Measurements from ENCODE around the gene SLC43A1. TPM values are rescaled to one million over a fixed set of nuclear protein-coding genes. Genes with fewer than 3 reads are reported as not detected.
A peak's percentile ranks its signal among the peaks of the same experiment; 100 is the strongest.

The SLC43A1 gene
- total RNA-seq, 6 experiments from 2014 or later, result 38.9 to 173 (median 106) TPM

GRCh38 chr11:57464539-57465181 is 50.8 kb downstream of the SLC43A1 start:
- peaks cover 0 to 8% (median under 1%) of the 10 kb centered on the region in 4 donors for H3K4me1 ChIP-seq
- H3K9me3 ChIP-seq, result no peaks in the 10 kb centered on the region
- DNase-seq (no peak), ATAC-seq (no peak)
- H3K27ac ChIP-seq, result no peak overlapping the region
- H3K36me3 ChIP-seq, result peaks cover 0 to 3% (median 0%) of the 10 kb centered on the region in 4 donors
- TF ChIP-seq, protein P1, sequence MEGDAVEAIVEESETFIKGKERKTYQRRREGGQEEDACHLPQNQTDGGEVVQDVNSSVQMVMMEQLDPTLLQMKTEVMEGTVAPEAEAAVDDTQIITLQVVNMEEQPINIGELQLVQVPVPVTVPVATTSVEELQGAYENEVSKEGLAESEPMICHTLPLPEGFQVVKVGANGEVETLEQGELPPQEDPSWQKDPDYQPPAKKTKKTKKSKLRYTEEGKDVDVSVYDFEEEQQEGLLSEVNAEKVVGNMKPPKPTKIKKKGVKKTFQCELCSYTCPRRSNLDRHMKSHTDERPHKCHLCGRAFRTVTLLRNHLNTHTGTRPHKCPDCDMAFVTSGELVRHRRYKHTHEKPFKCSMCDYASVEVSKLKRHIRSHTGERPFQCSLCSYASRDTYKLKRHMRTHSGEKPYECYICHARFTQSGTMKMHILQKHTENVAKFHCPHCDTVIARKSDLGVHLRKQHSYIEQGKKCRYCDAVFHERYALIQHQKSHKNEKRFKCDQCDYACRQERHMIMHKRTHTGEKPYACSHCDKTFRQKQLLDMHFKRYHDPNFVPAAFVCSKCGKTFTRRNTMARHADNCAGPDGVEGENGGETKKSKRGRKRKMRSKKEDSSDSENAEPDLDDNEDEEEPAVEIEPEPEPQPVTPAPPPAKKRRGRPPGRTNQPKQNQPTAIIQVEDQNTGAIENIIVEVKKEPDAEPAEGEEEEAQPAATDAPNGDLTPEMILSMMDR (IDR thresholded peaks at IDR 0.05), result no peak
- TF ChIP-seq POLR2A (IDR thresholded peaks at IDR 0.05), result no peak
- H3K4me3 ChIP-seq, result no peak overlapping the region
- intact Hi-C loops (cut with DNase I), result loop anchor here in 1 of 2 donors (10.0 kb wide), 1 partner anchor 180 kb away; the partner anchor contains the start of gene YPEL4
- H3K27me3 ChIP-seq, result no peaks in the 10 kb centered on the region
- 74% methylated on average over 23 of the region's 30 CpGs for WGBS (ENCODE audit: insufficient coverage, low coverage, low lambda C conversion rate, missing lambda C conversion rate)

- Histone ChIP-seq H3K4me1 (peaks cover 0 to 16% (median 4%) of the 10 kb centered on the region in 4 donors), H3K27ac (no peak overlapping the region), H3K4me3 (no peak overlapping the region), H3K27me3 (no peaks in the 10 kb centered on the region), H3K36me3 (no peaks in the 10 kb centered on the region), H3K9me3 (no peaks in the 10 kb centered on the region)
- DNase-seq (no peak), ATAC-seq (no peak)
- TF ChIP-seq, protein P1 (IDR thresholded peaks at IDR 0.05), result no peak
- no peak for TF ChIP-seq POLR2A (IDR thresholded peaks at IDR 0.05)
- intact Hi-C loops (cut with DNase I), result loop anchor here in 1 of 2 donors (10.0 kb wide), 1 partner anchor 181 kb away; the partner anchor contains the start of gene YPEL4
- WGBS (ENCODE audit: insufficient coverage, low coverage, low lambda C conversion rate, missing lambda C conversion rate), result 63% methylated on average over 7 of the region's 14 CpGs
Measured at GRCh38 chr11:57463671-57464538, 51.6 kb downstream of the SLC43A1 start.

DNA sequence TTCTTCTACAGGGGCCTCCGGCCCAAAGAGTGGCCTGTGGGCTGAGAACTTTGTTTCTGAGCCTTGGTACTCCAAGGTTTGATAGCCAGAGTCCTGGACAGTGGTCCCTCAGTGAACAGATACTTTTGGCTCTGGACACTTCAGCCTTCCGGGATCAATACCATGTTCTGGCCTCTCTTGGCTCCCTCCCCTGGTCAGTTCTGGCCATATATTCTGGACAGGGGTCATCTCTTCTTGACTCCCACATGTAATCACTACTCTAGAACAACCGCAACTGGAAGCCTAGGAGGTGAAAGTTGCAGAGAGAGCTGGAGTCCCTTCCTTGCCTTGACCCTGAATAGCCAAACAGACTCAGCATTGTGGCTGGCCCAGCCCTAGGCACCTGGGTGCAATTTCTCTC is 52.9 kb downstream of the SLC43A1 start:
- DNase-seq (no peak), ATAC-seq (no peak)
- 25% methylated on average over 2 of the region's 3 CpGs for WGBS (ENCODE audit: insufficient coverage, low coverage, low lambda C conversion rate, missing lambda C conversion rate)
- no peaks in the 10 kb centered on the region for H3K9me3 ChIP-seq
- H3K36me3 ChIP-seq, result no peaks in the 10 kb centered on the region
- intact Hi-C loops (cut with DNase I), result loop anchor here in 1 of 2 donors (10.0 kb wide), 1 partner anchor 182 kb away; the partner anchor contains the start of gene YPEL4
- H3K27ac ChIP-seq, result no peak overlapping the region
- H3K27me3 ChIP-seq, result no peaks in the 10 kb centered on the region
- no peak overlapping the region for H3K4me3 ChIP-seq
- TF ChIP-seq, protein P1 (IDR thresholded peaks at IDR 0.05), result peak in 1 of 4 donors; percentile 8
- no peak for TF ChIP-seq POLR2A (IDR thresholded peaks at IDR 0.05)
- H3K4me1 ChIP-seq, result peaks cover 0 to 28% (median 6%) of the 10 kb centered on the region in 4 donors

DNA sequence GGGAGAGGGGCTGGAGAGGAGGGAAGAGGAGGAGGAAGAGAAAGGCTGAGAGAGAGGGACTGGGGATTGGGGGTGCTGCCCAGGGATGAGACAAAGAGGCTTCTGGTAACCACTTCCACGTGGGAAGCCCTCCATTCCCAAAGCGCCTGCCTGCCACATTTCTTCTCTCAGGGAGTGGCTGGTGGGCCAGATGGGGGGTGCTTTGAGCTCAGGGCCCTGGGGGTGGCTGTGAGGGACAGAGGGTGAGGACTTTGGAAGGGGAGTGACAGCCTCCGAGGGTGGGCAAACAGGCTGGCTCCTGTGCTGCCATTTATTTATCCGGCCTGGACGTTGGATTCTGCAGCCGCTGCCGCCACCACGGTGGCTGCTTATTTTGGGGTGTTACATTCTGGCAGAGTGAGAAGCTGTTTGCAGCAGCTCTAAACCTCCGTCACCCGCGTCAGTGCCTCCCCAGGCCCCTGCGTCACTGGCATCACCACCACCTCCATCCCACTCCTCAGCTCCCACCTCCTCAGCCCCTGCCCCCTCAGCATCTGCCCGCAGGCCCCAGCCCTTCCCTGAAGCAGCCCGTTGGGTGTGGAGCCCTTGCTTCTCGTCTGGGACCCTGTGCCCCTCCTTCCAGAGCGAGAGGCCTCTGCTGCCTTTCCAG is 53.5 kb downstream of the SLC43A1 start:
- WGBS (ENCODE audit: insufficient coverage, low coverage, low lambda C conversion rate, missing lambda C conversion rate), result 82% methylated on average over 6 of the region's 16 CpGs
- Histone ChIP-seq H3K36me3 (no peaks in the 10 kb centered on the region), H3K27ac (no peak overlapping the region), H3K27me3 (no peaks in the 10 kb centered on the region), H3K4me1 (peaks cover 0 to 34% (median 7%) of the 10 kb centered on the region in 4 donors), H3K9me3 (no peaks in the 10 kb centered on the region), H3K4me3 (peak overlapping the region in 1 of 3 donors; percentile 61)
- DNase-seq, result no peak
- no peak for TF ChIP-seq POLR2A (IDR thresholded peaks at IDR 0.05)
- TF ChIP-seq, protein P1 (IDR thresholded peaks at IDR 0.05), result no peak
- intact Hi-C loops (cut with DNase I), result loop anchor here in 1 of 2 donors (10.0 kb wide), 1 partner anchor 183 kb away; the partner anchor contains the start of gene YPEL4
- no peak for ATAC-seq
